ENCODE measurements around the gene ABCC8. TPM values are rescaled to one million over a fixed set of nuclear protein-coding genes. Genes with fewer than 3 reads are reported as not detected.

The ABCC8 gene
- polyA plus RNA-seq, 1 of the 3 experiments (the other 2 are of a cell fraction), result 1.1 TPM

GRCh38 chr11:17477084-17477333 lies 364 bp upstream of the ABCC8 start:
- H3K27ac ChIP-seq (ENCODE audit: low read depth in 2 of 2, low read length in 1 of 2), result no peak overlapping the region
- H3F3A ChIP-seq (replicated peaks; ENCODE audit: insufficient read depth), result no peaks in the 10 kb centered on the region
- no peaks in the 10 kb centered on the region for H3K36me3 ChIP-seq (replicated peaks in 1 of 2; ENCODE audit: control insufficient read depth in 1 of 2, insufficient read depth in 2 of 2, low read length in 1 of 2)
- no peaks in the 10 kb centered on the region for H3K79me2 ChIP-seq (ENCODE audit: insufficient read depth)
- peaks cover 0 to 24% of the 10 kb centered on the region in 2 experiments; a peak in 1 of 4 replicates for H3K4me1 ChIP-seq (ENCODE audit: control insufficient read depth in 1 of 2, insufficient read depth in 2 of 2, low read depth in 1 of 2, low read length in 1 of 2)
- no peaks in the 10 kb centered on the region for H3K9me3 ChIP-seq
- no peaks in the 10 kb centered on the region for H3K9me2 ChIP-seq
- ChIA-PET CTCF (interaction anchor here (1.0 to 3.3 kb wide), 3 partner anchors 28 to 93 kb away, joined by 5 to 14 read pairs (median 13); partner anchors contain the start of gene KCNJ11), POLR2A (interaction anchor here (1.1 kb wide), 1 partner anchor 123 kb away, joined by 3 read pairs; no protein-coding TSS in a partner anchor)
- TF ChIP-seq CTCF (IDR thresholded peaks at IDR 0.05), result no peak
- H4K20me1 ChIP-seq (ENCODE audit: insufficient read depth), result no peaks in the 10 kb centered on the region
- no peak overlapping the region for H2AFZ ChIP-seq (ENCODE audit: low read depth)
- H3K4me3 ChIP-seq (ENCODE audit: low read depth in 2 of 2, low read length in 1 of 2), result no peak overlapping the region; a peak in 1 of 4 replicates
- H3K27me3 ChIP-seq (ENCODE audit: insufficient read depth), result peaks cover 30% of the 10 kb centered on the region
- no peak overlapping the region for H3K9ac ChIP-seq
- WGBS (ENCODE audit: low lambda C conversion rate), result 62% methylated on average over 9 of the region's 9 CpGs
- DNase-seq, result no peak
- H3K4me2 ChIP-seq, result no peak overlapping the region

GRCh38 chr11:17475666-17476316 lies 854 bp downstream of the ABCC8 start:
- TF ChIP-seq MAX (IDR thresholded peaks at IDR 0.05; ENCODE audit: low read depth), result no peak
- no peak for TF ChIP-seq GATA2 (CRISPR knock-in tag; IDR thresholded peaks at IDR 0.05)
- no peak for TF ChIP-seq TCF12 (IDR thresholded peaks at IDR 0.05)
- TF ChIP-seq TAF1 (IDR thresholded peaks at IDR 0.05; ENCODE audit: borderline replicate concordance, low read depth, low read length), result no peak
- no peak for TF ChIP-seq FOSL2 (IDR thresholded peaks at IDR 0.05; ENCODE audit: borderline replicate concordance, low read depth)
- no peak for TF ChIP-seq JUND (IDR thresholded peaks at IDR 0.05)
- TF ChIP-seq RFX5 (IDR thresholded peaks at IDR 0.05; ENCODE audit: low read length), result no peak
- TF ChIP-seq PBX3 (IDR thresholded peaks at IDR 0.05), result no peak
- no peak for TF ChIP-seq YY1 (IDR thresholded peaks at IDR 0.05; ENCODE audit: low read depth)
- CTCF ChIA-PET, result interaction anchor here (0.8 to 3.3 kb wide), 7 partner anchors 29 to 92 kb away, joined by 3 to 14 read pairs (median 5); partner anchors contain the start of gene KCNJ11
- Histone ChIP-seq H3K27me3 (ENCODE audit: insufficient read depth) (peaks cover 30% of the 10 kb centered on the region), H3F3A (replicated peaks; ENCODE audit: insufficient read depth) (no peaks in the 10 kb centered on the region), H2AFZ (ENCODE audit: low read depth) (no peak overlapping the region), H3K4me3 (ENCODE audit: low read depth in 2 of 2, low read length in 1 of 2) (peak overlapping the region in 1 of 2 experiments; percentile 51; a peak in 2 of 4 replicates), H3K9me2 (no peaks in the 10 kb centered on the region), H4K20me1 (ENCODE audit: insufficient read depth) (no peaks in the 10 kb centered on the region), H3K9ac (no peak overlapping the region), H3K27ac (ENCODE audit: low read depth in 2 of 2, low read length in 1 of 2) (no peak overlapping the region), H3K9me3 (no peaks in the 10 kb centered on the region), H3K4me2 (0 out of 2 replicates have a peak overlapping the region, but pooled peaks have one; percentile 24), H3K79me2 (ENCODE audit: insufficient read depth) (no peaks in the 10 kb centered on the region), H3K4me1 (ENCODE audit: control insufficient read depth in 1 of 2, insufficient read depth in 2 of 2, low read depth in 1 of 2, low read length in 1 of 2) (peaks cover 0 to 24% of the 10 kb centered on the region in 2 experiments; a peak in 1 of 4 replicates), H3K36me3 (replicated peaks in 1 of 2; ENCODE audit: control insufficient read depth in 1 of 2, insufficient read depth in 2 of 2, low read length in 1 of 2) (no peaks in the 10 kb centered on the region)
- peak; percentile 66 for DNase-seq
- 24% methylated on average over 15 of the region's 31 CpGs for WGBS (ENCODE audit: low lambda C conversion rate)
- POLR2A ChIA-PET, result interaction anchor here (0.6 kb wide), 1 partner anchor 258 kb away, joined by 3 read pairs; no protein-coding TSS in a partner anchor

Measured in SK-N-SH (cell line).